GM19099 (cell line): ENCODE data around the gene CDHR1.

Experiments used
- POLR2A ChIP-seq: IDR thresholded peaks from 3 replicates; pipeline ENCODE4 v1.6.1; 2011; ENCODE audit warnings: low read depth; ENCODE audit not compliant: insufficient read length; ENCODE audit errors: extremely low read depth

CDHR1 gene

GRCh38 chr10:84211566-84211965 lies 17.2 kb downstream of the CDHR1 start:
- no peak for TF ChIP-seq POLR2A

DNA sequence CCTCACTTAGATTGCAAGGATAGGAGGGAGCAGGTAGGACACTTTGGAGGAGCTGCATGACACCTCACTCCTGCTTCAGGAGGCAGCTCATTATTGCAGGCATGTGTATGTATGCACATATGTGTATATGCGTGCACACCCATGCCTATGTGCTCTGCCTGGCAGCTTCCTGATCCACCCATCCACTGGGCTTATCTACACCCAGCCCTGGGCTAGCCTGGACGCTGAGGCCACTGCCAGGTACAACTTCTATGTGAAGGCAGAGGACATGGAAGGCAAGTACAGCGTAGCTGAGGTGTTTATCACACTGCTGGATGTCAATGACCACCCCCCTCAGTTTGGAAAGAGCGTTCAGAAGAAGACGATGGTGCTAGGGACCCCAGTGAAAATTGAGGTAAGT lies 17.7 kb downstream of the CDHR1 start:
- no peak for TF ChIP-seq POLR2A

DNA sequence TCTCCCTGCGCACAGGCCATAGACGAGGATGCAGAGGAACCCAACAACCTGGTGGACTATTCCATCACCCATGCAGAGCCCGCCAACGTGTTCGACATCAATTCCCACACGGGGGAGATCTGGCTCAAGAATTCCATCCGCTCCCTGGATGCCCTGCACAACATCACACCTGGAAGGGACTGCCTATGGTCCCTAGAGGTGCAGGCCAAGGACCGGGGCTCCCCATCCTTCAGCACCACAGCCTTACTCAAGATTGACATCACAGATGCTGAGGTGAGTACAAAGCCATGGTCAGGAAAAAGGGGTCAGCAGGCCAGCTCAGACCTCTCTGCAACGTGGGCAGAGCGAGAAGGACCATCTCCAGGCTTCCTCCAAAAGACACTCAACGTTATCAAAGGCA lies 18.7 kb downstream of the CDHR1 start:
- TF ChIP-seq POLR2A = no peak

DNA sequence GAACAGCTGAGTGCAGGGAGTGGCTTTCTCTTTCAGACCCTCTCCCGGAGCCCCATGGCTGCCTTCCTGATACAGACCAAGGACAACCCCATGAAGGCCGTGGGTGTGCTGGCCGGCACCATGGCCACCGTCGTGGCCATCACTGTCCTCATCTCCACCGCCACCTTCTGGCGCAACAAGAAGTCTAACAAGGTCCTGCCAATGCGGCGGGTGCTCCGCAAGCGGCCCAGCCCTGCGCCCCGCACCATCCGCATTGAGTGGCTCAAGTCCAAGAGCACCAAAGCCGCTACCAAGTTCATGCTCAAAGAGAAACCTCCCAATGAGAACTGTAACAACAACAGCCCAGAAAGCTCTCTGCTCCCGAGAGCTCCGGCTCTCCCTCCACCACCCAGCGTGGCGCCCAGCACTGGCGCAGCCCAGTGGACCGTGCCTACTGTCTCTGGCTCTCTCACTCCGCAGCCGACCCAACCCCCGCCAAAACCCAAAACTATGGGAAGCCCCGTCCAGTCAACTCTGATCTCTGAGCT lies 19.8 kb downstream of the CDHR1 start:
- no peak for TF ChIP-seq POLR2A

DNA sequence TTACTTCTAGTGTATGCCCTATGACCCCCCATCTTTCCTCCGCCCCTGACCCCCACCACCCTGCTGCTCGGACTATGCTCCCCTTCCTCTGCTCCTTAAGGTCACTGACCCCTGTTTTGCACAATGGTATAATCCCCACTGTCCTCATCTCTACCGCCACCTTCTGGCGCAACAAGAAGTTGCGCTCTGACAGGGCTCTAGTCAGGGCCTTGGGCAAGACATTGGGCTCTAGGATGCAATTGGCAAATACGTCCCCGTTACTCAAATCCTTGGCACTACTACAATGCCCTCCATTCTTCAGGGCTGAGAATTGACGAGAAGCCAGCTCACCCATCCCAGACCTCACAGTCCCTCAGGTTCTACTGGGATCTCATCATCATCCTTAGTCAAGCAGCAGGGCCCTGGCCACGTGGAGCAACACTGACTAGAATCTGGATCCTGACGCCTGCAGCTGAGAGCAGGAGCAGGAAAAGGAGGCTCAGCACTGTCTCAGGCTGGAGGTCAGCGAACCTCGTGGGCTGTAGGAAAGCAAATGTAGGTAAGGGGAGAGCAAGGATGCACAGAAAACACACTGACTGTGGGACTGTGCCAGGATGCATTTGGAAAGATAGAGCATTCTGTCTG lies 20.4 kb downstream of the CDHR1 start:
- TF ChIP-seq POLR2A = no peak

GRCh38 chr10:84216834-84217233 lies 22.5 kb downstream of the CDHR1 start:
- no peak for TF ChIP-seq POLR2A

DNA sequence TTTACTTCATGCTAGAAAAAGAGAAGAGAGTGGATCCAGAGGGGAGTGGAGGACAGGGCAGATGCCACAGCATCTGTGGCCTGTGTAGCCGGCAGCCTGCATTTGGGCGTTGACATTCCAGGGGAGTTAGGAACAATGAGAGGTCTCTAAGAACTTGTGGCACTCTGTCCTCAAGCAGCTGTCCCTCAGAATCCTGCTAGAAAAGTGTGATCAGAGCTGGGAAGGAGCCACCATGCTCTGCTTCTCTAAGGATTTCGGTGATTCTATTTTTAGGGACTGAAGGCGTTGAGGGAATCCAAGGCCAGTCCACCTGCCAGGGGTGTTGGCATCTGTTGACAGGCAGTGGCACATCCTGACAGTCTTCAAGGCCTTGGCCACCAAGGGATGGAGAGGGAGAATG lies 23.4 kb downstream of the CDHR1 start:
- TF ChIP-seq POLR2A = no peak

DNA sequence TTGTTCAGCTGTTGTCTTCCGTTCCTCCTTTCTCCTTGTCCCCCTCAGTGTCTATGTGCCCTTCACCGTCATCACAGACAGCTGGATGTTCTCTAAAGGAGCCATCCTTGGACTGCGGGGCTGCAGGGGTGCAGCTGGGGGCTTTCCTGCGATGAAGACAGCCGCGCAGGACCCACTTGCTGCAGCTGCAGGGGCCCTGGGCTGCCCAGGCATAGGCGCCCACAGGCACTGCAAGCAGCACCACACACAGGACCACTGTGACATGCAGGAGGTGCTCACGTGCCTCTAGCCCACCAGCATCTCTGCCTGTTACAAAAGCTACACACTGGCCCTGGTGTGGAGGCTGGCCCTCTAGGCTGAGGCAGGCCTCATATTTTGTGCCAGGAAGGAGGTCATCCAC lies 27.6 kb downstream of the CDHR1 start:
- TF ChIP-seq POLR2A = no peak

- no peak for TF ChIP-seq POLR2A
Observed at GRCh38 chr10:84224411-84225028, 30.2 kb downstream of the CDHR1 start.

DNA sequence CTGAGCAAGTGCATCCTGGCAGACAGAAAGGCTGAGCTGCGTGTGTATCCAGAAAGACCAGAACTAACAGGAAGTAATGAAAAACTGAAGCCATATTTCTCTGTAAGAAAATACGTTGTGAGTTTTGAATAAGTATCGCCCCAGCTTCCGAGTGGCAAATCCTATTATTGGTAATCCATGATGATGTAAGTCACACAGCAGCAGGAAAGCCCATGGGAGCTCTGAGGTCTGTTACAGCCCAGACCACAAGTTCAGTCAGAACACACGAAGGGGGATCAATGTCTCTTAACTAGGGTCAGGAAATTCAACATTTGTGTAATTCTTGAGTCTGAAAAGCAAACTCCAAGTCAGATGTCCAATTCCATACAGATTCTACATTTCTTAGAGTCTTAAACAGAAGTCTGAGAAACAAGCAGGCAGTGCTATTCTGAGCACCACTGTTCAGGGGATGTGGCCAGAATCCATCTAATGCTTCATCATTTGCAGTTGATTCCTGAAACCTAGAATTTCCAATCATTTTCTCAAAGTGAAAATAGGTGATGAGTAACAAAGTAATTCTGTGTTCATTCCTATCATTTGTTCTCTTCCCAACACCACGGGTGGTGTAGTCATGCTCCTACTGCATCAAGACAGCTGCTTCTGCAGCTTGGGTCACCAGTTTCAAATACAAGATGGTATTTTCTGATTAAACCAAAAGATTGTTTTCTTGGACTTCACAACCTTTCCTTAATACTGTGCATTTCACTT lies 31.3 kb downstream of the CDHR1 start, which contains the start of gene LRIT2:
TSS of gene LRIT2 (minus strand) at position 118 of the 747 bp plus-strand sequence. CDS start at position 94, 24 bp downstream.
- TF ChIP-seq POLR2A = no peak

GRCh38 chr10:84226616-84227015 lies 32.3 kb downstream of the CDHR1 start:
- no peak for TF ChIP-seq POLR2A

DNA sequence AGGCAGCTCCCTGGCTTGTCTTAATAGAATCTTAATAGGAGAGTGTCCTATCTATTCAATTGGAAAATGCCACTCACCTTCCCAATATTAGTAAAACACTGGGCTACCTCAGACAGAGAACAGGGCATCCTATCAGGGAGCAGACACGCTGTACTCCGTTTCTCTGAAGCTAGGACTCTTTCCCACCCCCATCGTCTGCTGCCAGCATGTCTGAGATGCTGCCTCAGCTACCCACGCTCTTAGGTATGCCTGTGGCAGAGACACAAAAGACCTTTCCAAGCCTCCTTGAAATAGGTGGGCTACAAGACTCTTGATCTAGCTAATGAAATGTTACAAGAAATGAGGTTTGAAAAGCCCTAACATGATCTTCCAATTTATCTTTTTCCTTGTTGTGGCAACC lies 33.5 kb downstream of the CDHR1 start:
- TF ChIP-seq POLR2A = no peak

GRCh38 chr10:84230359-84230758 lies 36.0 kb downstream of the CDHR1 start:
- no peak for TF ChIP-seq POLR2A

- TF ChIP-seq POLR2A = no peak
Observed at GRCh38 chr10:84232376-84232775, 38.0 kb downstream of the CDHR1 start.

GRCh38 chr10:84233940-84234339 lies 39.6 kb downstream of the CDHR1 start:
- no peak for TF ChIP-seq POLR2A

- TF ChIP-seq POLR2A = no peak
Observed at GRCh38 chr10:84234479-84234878, 40.1 kb downstream of the CDHR1 start.
